K562 (cell line): Measurements from ENCODE around the gene PRPSAP1. TPM values are rescaled to one million over a fixed set of nuclear protein-coding genes. Genes with fewer than 3 reads are reported as not detected.

Experiments
- HDAC2 ChIP-seq: fragments of 450-650 bp; IDR thresholded peaks from 2 replicates; pipeline ENCODE4 v1.6.1; 2016; ENCODE audit warnings: mild to moderate bottlenecking
- NR2C1 ChIP-seq, 2 experiments: fragments of 450-650 bp; IDR thresholded peaks; 2 replicates each; pipeline ENCODE4 v1.6.1; 2017; ENCODE audit warnings: mild to moderate bottlenecking in 2 of 2, antibody characterized with exemption in 1 of 2, inconsistent platforms in 1 of 2, missing compliant biosample characterization in 1 of 2, missing genetic modification characterization in 1 of 2
- PHF21A ChIP-seq: fragments of 450-650 bp; IDR thresholded peaks from 2 replicates; pipeline ENCODE4 v1.6.1; 2017; ENCODE audit warnings: low read depth, borderline replicate concordance
- ZNF76 ChIP-seq: fragments of 250-450 bp; sonication (Bioruptor Pico); IDR thresholded peaks from 2 replicates; pipeline ENCODE4 v1.4.0; 2020; ENCODE audit warnings: mild to moderate bottlenecking, moderate library complexity, borderline replicate concordance
- polyA plus RNA-seq, 8 experiments: library from polyadenylated mRNA; depleted of rRNA in 4 of 8; stranded (reverse) in 5 of 8; unstranded in 3 of 8; fragments of >200 nt; fragmentation: Nextera tagmentation in 2 of 8; fragmentation: Illumina TruSeq in 1 of 8; extraction: Ambion mirVana in 2 of 8; extraction: Trizol in 1 of 8; gene quantifications; 2 replicates each; pipeline versions ENCODE4 v1.2.1 to v1.2.3, GENCODE V29; 2011 to 2014; ENCODE audit warnings: inconsistent platforms in 1 of 8, missing spikeins in 1 of 8
- total RNA-seq, 7 experiments: library from RNA; depleted of rRNA in 6 of 7; stranded (reverse); fragments of >200 nt in 6 of 7; fragmentation: Illumina TruSeq in 2 of 7; extraction: Trizol in 2 of 7; gene quantifications; 2 replicates each; pipeline versions ENCODE4 v1.2.1 to v1.2.3, GENCODE V29; 2011 to 2021; ENCODE audit warnings: low replicate concordance in 1 of 7
- TF ChIP-seq, protein P1 (sequence below): fragments of 450-650 bp; IDR thresholded peaks from 2 replicates; pipeline ENCODE4 v1.6.1; 2014; ENCODE audit warnings: low read depth, mild to moderate bottlenecking, moderate library complexity, borderline replicate concordance
- TF ChIP-seq, protein P2 (sequence below), 2 experiments: fragments of 450-650 bp in 1 of 2; sonication (generic) in 1 of 2; formaldehyde crosslinking in 1 of 2; IDR thresholded peaks; 2 replicates each; pipeline versions ENCODE4 v1.7.1 to v1.9.0; 2016 to 2022; ENCODE audit warnings: inconsistent platforms in 1 of 2, mild to moderate bottlenecking in 1 of 2, missing genetic modification reagents in 1 of 2

PRPSAP1 gene
- total and polyA plus RNA-seq, 9 of the 15 experiments (the other 6 are each of a cell fraction or from before 2014, with no cell fraction given) = 21.9 to 77.1 (median 40.8) TPM

DNA sequence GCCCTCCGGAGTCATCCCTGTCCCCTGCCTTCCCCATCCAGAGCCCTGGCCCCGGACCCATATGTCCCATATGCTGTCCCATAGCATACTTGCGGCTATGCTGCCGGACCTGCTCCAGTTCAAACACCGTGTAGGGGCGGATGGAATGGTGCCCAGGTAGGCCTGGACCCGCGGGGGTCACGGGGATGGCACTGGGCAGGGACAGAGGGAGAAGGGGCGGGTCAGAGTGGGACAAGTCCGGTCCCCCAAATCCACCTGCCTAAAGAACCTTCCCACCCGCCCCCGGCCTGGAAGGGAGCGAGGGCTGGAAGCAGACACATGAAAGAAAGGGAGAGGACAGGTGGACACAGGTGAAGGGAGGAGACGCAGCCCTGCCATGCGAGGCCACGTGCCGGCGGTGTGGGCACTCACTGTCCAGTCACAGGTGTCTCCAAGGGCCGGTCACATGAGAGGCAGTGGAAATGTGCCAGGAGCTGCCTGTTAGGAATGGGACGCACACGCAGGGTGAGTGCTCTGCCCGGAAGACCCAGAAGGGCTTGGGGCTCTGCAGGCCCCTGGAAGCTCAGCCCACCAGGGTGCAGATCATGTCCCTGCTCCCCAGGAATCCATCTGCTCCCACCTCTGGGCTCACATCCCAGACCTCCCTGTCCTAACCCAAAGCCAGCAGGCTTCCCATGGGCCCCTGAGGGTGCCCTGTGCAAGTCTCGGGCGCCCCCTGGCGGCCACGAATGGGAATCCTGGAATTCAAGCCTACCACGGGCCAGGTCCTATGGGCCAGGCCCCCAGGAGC lies 74.6 kb downstream of the PRPSAP1 start (continued):
- TF ChIP-seq PHF21A (0 out of 2 replicates have a peak, but pooled peaks have one; percentile 10), HDAC2 (no peak), NR2C1 (IDR thresholded peaks at IDR 0.05) (no peak), NR2C1 (tag; IDR thresholded peaks at IDR 0.05) (no peak), ZNF76 (CRISPR knock-in tag) (no peak)
- TF ChIP-seq, protein P1, sequence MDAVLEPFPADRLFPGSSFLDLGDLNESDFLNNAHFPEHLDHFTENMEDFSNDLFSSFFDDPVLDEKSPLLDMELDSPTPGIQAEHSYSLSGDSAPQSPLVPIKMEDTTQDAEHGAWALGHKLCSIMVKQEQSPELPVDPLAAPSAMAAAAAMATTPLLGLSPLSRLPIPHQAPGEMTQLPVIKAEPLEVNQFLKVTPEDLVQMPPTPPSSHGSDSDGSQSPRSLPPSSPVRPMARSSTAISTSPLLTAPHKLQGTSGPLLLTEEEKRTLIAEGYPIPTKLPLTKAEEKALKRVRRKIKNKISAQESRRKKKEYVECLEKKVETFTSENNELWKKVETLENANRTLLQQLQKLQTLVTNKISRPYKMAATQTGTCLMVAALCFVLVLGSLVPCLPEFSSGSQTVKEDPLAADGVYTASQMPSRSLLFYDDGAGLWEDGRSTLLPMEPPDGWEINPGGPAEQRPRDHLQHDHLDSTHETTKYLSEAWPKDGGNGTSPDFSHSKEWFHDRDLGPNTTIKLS = no peak
- TF ChIP-seq, protein P2, sequence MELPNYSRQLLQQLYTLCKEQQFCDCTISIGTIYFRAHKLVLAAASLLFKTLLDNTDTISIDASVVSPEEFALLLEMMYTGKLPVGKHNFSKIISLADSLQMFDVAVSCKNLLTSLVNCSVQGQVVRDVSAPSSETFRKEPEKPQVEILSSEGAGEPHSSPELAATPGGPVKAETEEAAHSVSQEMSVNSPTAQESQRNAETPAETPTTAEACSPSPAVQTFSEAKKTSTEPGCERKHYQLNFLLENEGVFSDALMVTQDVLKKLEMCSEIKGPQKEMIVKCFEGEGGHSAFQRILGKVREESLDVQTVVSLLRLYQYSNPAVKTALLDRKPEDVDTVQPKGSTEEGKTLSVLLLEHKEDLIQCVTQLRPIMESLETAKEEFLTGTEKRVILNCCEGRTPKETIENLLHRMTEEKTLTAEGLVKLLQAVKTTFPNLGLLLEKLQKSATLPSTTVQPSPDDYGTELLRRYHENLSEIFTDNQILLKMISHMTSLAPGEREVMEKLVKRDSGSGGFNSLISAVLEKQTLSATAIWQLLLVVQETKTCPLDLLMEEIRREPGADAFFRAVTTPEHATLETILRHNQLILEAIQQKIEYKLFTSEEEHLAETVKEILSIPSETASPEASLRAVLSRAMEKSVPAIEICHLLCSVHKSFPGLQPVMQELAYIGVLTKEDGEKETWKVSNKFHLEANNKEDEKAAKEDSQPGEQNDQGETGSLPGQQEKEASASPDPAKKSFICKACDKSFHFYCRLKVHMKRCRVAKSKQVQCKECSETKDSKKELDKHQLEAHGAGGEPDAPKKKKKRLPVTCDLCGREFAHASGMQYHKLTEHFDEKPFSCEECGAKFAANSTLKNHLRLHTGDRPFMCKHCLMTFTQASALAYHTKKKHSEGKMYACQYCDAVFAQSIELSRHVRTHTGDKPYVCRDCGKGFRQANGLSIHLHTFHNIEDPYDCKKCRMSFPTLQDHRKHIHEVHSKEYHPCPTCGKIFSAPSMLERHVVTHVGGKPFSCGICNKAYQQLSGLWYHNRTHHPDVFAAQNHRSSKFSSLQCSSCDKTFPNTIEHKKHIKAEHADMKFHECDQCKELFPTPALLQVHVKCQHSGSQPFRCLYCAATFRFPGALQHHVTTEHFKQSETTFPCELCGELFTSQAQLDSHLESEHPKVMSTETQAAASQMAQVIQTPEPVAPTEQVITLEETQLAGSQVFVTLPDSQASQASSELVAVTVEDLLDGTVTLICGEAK (IDR thresholded peaks at IDR 0.05) = no peak
- TF ChIP-seq, protein P2 (CRISPR knock-in tag; IDR thresholded peaks at IDR 0.05) = no peak
